DOHH2 (cell line): ENCODE data around the gene POLG.

Source experiments
- EZH2phosphoT487 ChIP-seq: fragments of 200-600 bp; sonication (generic); IDR thresholded peaks from 2 replicates; pipeline ENCODE4 v1.6.1; 2017; ENCODE audit warnings: borderline replicate concordance, mild to moderate bottlenecking, antibody characterized with exemption, low read length, moderate library complexity, mixed read lengths
- TF ChIP-seq, protein P1 (sequence below): fragments of 200-600 bp; sonication (generic); IDR thresholded peaks from one replicate; pipeline ENCODE4 v1.5.1; 2014; ENCODE audit warnings: antibody characterized with exemption, mild to moderate bottlenecking, low read depth, low read length; ENCODE audit not compliant: poor library complexity, severe bottlenecking

- TF ChIP-seq, protein P1, sequence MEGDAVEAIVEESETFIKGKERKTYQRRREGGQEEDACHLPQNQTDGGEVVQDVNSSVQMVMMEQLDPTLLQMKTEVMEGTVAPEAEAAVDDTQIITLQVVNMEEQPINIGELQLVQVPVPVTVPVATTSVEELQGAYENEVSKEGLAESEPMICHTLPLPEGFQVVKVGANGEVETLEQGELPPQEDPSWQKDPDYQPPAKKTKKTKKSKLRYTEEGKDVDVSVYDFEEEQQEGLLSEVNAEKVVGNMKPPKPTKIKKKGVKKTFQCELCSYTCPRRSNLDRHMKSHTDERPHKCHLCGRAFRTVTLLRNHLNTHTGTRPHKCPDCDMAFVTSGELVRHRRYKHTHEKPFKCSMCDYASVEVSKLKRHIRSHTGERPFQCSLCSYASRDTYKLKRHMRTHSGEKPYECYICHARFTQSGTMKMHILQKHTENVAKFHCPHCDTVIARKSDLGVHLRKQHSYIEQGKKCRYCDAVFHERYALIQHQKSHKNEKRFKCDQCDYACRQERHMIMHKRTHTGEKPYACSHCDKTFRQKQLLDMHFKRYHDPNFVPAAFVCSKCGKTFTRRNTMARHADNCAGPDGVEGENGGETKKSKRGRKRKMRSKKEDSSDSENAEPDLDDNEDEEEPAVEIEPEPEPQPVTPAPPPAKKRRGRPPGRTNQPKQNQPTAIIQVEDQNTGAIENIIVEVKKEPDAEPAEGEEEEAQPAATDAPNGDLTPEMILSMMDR: no peak
- no peak for TF ChIP-seq EZH2phosphoT487
Observed at GRCh38 chr15:89342840-89343239, 8.2 kb upstream of the POLG start.
